Left renal pelvis (tissue), 4 donors: ENCODE data around the gene GNA14. TPM values are rescaled to one million over a fixed set of nuclear protein-coding genes. Genes with fewer than 3 reads are reported as not detected.
"Not testable (repeated sequence)": the region's sequence is repeated elsewhere in the genome, so short reads cannot be mapped to it uniquely, and the experiment has no call there.

Experiments
- DNase-seq, 4 donors: peaks; one replicate each; pipeline ENCODE4 v3.0.0-alpha.2; 2013; ENCODE audit warnings: low read depth in 4 of 4, low spot score in 3 of 4
- polyA plus RNA-seq, 4 donors: library from polyadenylated mRNA; unstranded; fragments of 120-200 nt; gene quantifications; one replicate each; pipeline ENCODE4 v1.2.1, GENCODE V29; 2013; ENCODE audit not compliant: insufficient read length in 4 of 4

GNA14 gene
- polyA plus RNA-seq, 4 donors, result 6.4 to 21.8 (median 14.2) TPM

- no peak for DNase-seq
These were observed 150.6 kb downstream of the GNA14 start for GRCh38 chr9:77497322-77498198.

GRCh38 chr9:77495834-77496671 is 152.1 kb downstream of the GNA14 start:
- peak in 1 of 4 donors; percentile 36 for DNase-seq

GRCh38 chr9:77490279-77490678 is 157.8 kb downstream of the GNA14 start:
- not testable (repeated sequence) for DNase-seq

- DNase-seq, result not testable (repeated sequence)
These were observed 158.5 kb downstream of the GNA14 start for GRCh38 chr9:77489405-77490163.

GRCh38 chr9:77488439-77489126 is 159.5 kb downstream of the GNA14 start:
- DNase-seq, result no peak

GRCh38 chr9:77486968-77487367 is 161.2 kb downstream of the GNA14 start:
- no peak for DNase-seq

GRCh38 chr9:77486463-77486862 is 161.7 kb downstream of the GNA14 start:
- no peak for DNase-seq

GRCh38 chr9:77475641-77476473 is 172.3 kb downstream of the GNA14 start:
- no peak for DNase-seq

GRCh38 chr9:77474936-77475335 is 173.2 kb downstream of the GNA14 start:
- DNase-seq, result no peak

- no peak for DNase-seq
These were observed 175.5 kb downstream of the GNA14 start for GRCh38 chr9:77472646-77473045.

- no peak for DNase-seq
These were observed 176.6 kb downstream of the GNA14 start for GRCh38 chr9:77471572-77471971.

GRCh38 chr9:77469515-77470231 is 178.4 kb downstream of the GNA14 start:
- DNase-seq, result no peak

- no peak for DNase-seq
These were observed 183.5 kb downstream of the GNA14 start for GRCh38 chr9:77464661-77465060.

- DNase-seq, result peak in 3 of 4 donors; percentile 20 to 44 (median 24)
These were observed 185.0 kb downstream of the GNA14 start for GRCh38 chr9:77463151-77463550.

- no peak for DNase-seq
These were observed 186.1 kb downstream of the GNA14 start for GRCh38 chr9:77462066-77462465.

- DNase-seq, result no peak
These were observed 187.2 kb downstream of the GNA14 start for GRCh38 chr9:77460938-77461337.

GRCh38 chr9:77457916-77458592 is 190.1 kb downstream of the GNA14 start:
- DNase-seq, result peak in 1 of 4 donors; percentile 52

GRCh38 chr9:77456829-77457437 is 191.2 kb downstream of the GNA14 start:
- peak; percentile 63 to 76 (median 66) for DNase-seq
